Measurements from ENCODE around the gene MPPED1.

- TF ChIP-seq CTCF (IDR thresholded peaks at IDR 0.05) (no peak), POLR2A (IDR thresholded peaks at IDR 0.05) (no peak)
These were observed at the start of gene MPPED1 for GRCh38 chr22:43411869-43412807.

Measured in body of pancreas (tissue), 4 donors.